NCI-H82 (cell line): Measurements from ENCODE around the gene EDEM1.
"Not testable (repeated sequence)": the region's sequence is repeated elsewhere in the genome, so short reads cannot be mapped to it uniquely, and the experiment has no call there.

Source experiments
- DNase-seq: peaks from one replicate; lab custom pipeline; 2025; lab: John Stamatoyannopoulos, UW

Gene EDEM1

GRCh38 chr3:5232570-5232969 lies 45.1 kb downstream of the EDEM1 start:
- DNase-seq = no peak

- no peak for DNase-seq
Measured at GRCh38 chr3:5233026-5233425, 45.5 kb downstream of the EDEM1 start.

- DNase-seq = no peak
Measured at GRCh38 chr3:5235655-5236054, 48.1 kb downstream of the EDEM1 start.

GRCh38 chr3:5238545-5238944 lies 51.0 kb downstream of the EDEM1 start:
- DNase-seq = peak; percentile 70

GRCh38 chr3:5239602-5240001 lies 52.1 kb downstream of the EDEM1 start:
- peak; percentile 72 for DNase-seq

- DNase-seq = no peak
Measured at GRCh38 chr3:5240740-5241139, 53.2 kb downstream of the EDEM1 start.

- DNase-seq = not testable (repeated sequence)
Measured at GRCh38 chr3:5242785-5243184, 55.3 kb downstream of the EDEM1 start.

GRCh38 chr3:5245927-5246326 lies 58.4 kb downstream of the EDEM1 start:
- no peak for DNase-seq

- no peak for DNase-seq
Measured at GRCh38 chr3:5248822-5249221, 61.3 kb downstream of the EDEM1 start.

GRCh38 chr3:5250467-5251195 lies 63.1 kb downstream of the EDEM1 start:
- DNase-seq = no peak

GRCh38 chr3:5251196-5251583 lies 63.7 kb downstream of the EDEM1 start:
- no peak for DNase-seq

- no peak for DNase-seq
Measured at GRCh38 chr3:5252131-5252530, 64.6 kb downstream of the EDEM1 start.

GRCh38 chr3:5254281-5255048 lies 67.0 kb downstream of the EDEM1 start:
- DNase-seq = no peak

- no peak for DNase-seq
Measured at GRCh38 chr3:5255404-5256344, 68.2 kb downstream of the EDEM1 start.

- DNase-seq = no peak
Measured at GRCh38 chr3:5258526-5258925, 71.0 kb downstream of the EDEM1 start.

- DNase-seq = no peak
Measured at GRCh38 chr3:5260992-5261501, 73.5 kb downstream of the EDEM1 start.

- DNase-seq = no peak
Measured at GRCh38 chr3:5262507-5262906, 75.0 kb downstream of the EDEM1 start.

- no peak for DNase-seq
Measured at GRCh38 chr3:5264093-5264600, 76.6 kb downstream of the EDEM1 start.

GRCh38 chr3:5264896-5265770 lies 77.6 kb downstream of the EDEM1 start:
- no peak for DNase-seq

- peak; percentile 33 for DNase-seq
Measured at GRCh38 chr3:5267252-5267651, 79.7 kb downstream of the EDEM1 start.

GRCh38 chr3:5267889-5268288 lies 80.4 kb downstream of the EDEM1 start:
- DNase-seq = no peak
